HL-60 (cell line): Measurements from ENCODE around the gene MKKS.
A peak's percentile ranks its signal among the peaks of the same experiment; 100 is the strongest.

ENCODE experiments used
- DNase-seq, 2 experiments: peaks; one replicate each; pipeline ENCODE4 v3.0.0-alpha.2; 2010 to 2020; ENCODE audit warnings: low read depth in 1 of 2, low spot score in 1 of 2
- H3K27ac ChIP-seq: fragments of 250-450 bp; sonication (Bioruptor Pico); replicated peaks from 2 replicates; pipeline ENCODE4 v1.5.1; 2020; ENCODE audit warnings: mild to moderate bottlenecking, moderate library complexity
- H3K27me3 ChIP-seq: fragments of 250-450 bp; sonication (Bioruptor Pico); 2 replicates; pipeline ENCODE4 v1.5.1; 2021; ENCODE audit warnings: mild to moderate bottlenecking, moderate library complexity; ENCODE audit not compliant: insufficient read depth, poor library complexity, severe bottlenecking
- H3K4me3 ChIP-seq: replicated peaks from 2 replicates; pipeline ENCODE4 v1.5.1; 2011; ENCODE audit warnings: mild to moderate bottlenecking, control low read depth, low read length; ENCODE audit not compliant: insufficient read depth
- GABPA ChIP-seq: IDR thresholded peaks from 2 replicates; pipeline ENCODE4 v1.6.1; 2012; ENCODE audit warnings: low read depth
- POLR2AphosphoS5 ChIP-seq: IDR thresholded peaks from 2 replicates; pipeline ENCODE4 v1.6.1; 2012; ENCODE audit warnings: low read depth
- REST ChIP-seq: IDR thresholded peaks from 2 replicates; pipeline ENCODE4 v1.6.1; 2012; ENCODE audit warnings: low read depth; ENCODE audit not compliant: insufficient replicate concordance
- SPI1 ChIP-seq: IDR thresholded peaks from 2 replicates; pipeline ENCODE4 v1.6.1; 2012; ENCODE audit warnings: low read depth, mild to moderate bottlenecking, borderline replicate concordance
- TF ChIP-seq, protein P1 (sequence below): IDR thresholded peaks from one replicate; pipeline ENCODE4 v1.5.1; 2011; ENCODE audit warnings: low read length, control low read depth, inconsistent platforms; ENCODE audit not compliant: insufficient read depth

Gene MKKS

GRCh38 chr20:10467681-10468339 lies 33.8 kb upstream of the MKKS start:
- H3K27ac ChIP-seq, result peak overlapping the region; percentile 77
- no peaks in the 10 kb centered on the region for H3K27me3 ChIP-seq
- no peak for DNase-seq
- no peak for TF ChIP-seq POLR2AphosphoS5
- no peak for TF ChIP-seq GABPA
- TF ChIP-seq REST, result no peak
- no peak for TF ChIP-seq SPI1
- TF ChIP-seq, protein P1, sequence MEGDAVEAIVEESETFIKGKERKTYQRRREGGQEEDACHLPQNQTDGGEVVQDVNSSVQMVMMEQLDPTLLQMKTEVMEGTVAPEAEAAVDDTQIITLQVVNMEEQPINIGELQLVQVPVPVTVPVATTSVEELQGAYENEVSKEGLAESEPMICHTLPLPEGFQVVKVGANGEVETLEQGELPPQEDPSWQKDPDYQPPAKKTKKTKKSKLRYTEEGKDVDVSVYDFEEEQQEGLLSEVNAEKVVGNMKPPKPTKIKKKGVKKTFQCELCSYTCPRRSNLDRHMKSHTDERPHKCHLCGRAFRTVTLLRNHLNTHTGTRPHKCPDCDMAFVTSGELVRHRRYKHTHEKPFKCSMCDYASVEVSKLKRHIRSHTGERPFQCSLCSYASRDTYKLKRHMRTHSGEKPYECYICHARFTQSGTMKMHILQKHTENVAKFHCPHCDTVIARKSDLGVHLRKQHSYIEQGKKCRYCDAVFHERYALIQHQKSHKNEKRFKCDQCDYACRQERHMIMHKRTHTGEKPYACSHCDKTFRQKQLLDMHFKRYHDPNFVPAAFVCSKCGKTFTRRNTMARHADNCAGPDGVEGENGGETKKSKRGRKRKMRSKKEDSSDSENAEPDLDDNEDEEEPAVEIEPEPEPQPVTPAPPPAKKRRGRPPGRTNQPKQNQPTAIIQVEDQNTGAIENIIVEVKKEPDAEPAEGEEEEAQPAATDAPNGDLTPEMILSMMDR, result no peak
- H3K4me3 ChIP-seq, result no peak overlapping the region

- TF ChIP-seq POLR2AphosphoS5 (no peak), REST (no peak), GABPA (no peak), SPI1 (no peak)
- TF ChIP-seq, protein P1, result no peak
- Histone ChIP-seq H3K27ac (no peak overlapping the region), H3K4me3 (no peak overlapping the region), H3K27me3 (no peaks in the 10 kb centered on the region)
- no peak for DNase-seq
Observed at GRCh38 chr20:10466855-10467254, 32.8 kb upstream of the MKKS start.

DNA sequence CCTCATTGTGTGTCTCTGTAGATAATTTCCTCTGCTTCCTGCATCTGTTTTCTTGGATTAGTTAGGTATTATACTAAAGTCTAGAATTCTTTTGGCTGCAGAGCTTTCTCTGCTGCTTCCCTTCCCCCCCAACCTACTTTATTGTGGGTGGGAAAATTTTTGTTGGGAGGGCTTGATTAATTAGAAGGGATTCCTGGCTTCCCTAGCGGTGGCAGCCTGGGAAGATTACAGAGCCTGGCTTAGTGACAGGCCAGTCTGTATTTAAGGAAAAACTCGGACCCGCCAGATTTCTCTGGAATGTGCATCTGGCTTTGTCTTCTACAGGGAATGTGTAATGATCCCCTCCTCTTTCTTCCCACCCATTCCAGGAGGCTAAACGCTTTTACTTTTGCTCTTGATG lies 32.3 kb upstream of the MKKS start:
- no peak for TF ChIP-seq GABPA
- TF ChIP-seq, protein P1, result no peak
- H3K4me3 ChIP-seq, result no peak overlapping the region

DNA sequence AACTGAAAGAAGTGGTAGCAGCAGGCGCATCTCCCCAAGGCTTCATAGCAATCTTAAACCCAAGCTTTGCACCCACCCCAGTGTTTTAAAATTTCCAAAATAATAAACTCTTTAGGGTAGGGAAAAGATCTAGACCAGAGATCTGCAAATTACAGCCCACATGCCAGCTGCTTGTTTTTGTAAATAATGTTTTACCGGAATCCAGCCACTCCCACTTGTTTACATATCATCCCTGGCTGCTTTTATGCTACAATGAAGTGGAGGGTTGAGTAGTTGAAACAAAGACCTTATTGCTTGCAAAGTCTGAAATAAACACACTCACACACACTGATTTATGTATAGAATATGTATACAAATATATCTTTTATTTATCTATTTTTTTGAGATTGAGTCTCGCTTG lies 31.1 kb upstream of the MKKS start:
- no peak overlapping the region for H3K4me3 ChIP-seq
- no peak for DNase-seq
- H3K27me3 ChIP-seq, result no peaks in the 10 kb centered on the region
- H3K27ac ChIP-seq, result no peak overlapping the region
- TF ChIP-seq, protein P1, result no peak
- TF ChIP-seq GABPA (no peak), POLR2AphosphoS5 (no peak), REST (no peak), SPI1 (no peak)

More for the DNA sequence above, 32.3 kb upstream of the MKKS start:
- no peak for DNase-seq
- H3K27me3 ChIP-seq, result no peaks in the 10 kb centered on the region
- H3K27ac ChIP-seq, result no peak overlapping the region
